ENCODE results near the gene ALKAL2.

The ALKAL2 gene

DNA sequence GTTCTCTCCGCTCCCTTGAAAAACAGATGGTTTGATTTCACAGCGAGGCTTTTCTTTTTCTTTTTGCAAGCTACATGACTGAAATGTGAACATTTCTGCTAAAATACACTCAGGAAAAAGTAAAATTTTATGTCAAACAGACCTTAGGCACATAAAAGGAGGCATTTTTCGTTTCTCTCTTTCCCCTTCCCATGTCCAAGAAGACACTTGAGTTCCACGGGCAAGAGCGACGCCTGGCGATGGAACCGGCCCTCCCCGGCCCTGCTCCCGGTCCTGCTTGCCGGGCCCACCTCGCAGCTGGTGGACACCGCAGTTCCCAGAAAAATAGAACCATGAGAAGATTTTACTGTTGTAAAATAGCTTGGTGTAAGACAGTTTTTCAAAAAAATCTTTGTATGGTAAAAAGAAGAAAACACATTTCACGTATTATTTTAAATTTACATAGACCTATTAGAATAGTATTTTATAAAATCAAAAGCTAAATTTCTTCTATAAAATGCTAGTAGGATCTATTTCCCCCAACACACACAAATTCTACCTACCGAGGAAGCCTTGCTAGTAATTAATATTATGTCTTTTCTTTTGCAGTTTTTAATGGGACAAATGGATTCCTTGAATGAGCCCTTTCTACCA is 2.3 kb upstream of the ALKAL2 start:
- DNase-seq: peak; percentile 68

DNA sequence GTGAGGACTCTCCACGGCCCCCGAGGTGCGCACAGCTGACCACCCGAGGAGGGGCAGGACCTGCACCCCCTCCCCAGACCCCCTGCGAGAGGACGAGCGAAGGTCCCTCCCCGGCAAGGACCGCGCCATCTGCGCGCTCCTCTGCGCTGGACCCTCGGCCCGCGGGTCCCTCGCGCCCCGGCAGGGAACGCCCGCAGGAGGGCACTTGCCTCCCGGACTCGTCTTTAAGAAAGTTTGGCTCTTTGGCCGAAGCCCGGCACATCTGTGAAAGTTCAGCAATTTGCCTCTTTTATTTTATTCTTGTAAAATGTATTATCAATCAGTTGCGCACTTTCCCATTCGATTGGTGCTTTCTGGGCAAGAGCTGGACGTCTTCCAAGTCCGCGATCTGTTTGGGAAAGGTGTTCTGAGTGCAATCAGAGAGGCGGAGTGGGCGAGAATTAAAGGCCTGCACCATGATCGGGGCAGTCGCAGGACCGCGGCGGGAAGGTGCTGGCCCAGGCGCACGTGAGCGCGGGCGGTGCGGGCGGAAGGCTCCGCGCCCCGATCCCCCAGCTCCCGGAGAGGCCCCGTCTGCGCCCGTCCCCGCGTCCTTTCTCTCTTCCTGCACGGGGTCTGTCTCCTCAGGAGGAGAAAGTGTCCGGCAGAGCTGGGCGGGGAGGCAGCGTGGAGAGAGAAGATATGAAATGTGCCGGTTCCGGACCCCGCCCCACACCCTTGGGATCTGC is 1.6 kb upstream of the ALKAL2 start:
- no peak for DNase-seq

DNA sequence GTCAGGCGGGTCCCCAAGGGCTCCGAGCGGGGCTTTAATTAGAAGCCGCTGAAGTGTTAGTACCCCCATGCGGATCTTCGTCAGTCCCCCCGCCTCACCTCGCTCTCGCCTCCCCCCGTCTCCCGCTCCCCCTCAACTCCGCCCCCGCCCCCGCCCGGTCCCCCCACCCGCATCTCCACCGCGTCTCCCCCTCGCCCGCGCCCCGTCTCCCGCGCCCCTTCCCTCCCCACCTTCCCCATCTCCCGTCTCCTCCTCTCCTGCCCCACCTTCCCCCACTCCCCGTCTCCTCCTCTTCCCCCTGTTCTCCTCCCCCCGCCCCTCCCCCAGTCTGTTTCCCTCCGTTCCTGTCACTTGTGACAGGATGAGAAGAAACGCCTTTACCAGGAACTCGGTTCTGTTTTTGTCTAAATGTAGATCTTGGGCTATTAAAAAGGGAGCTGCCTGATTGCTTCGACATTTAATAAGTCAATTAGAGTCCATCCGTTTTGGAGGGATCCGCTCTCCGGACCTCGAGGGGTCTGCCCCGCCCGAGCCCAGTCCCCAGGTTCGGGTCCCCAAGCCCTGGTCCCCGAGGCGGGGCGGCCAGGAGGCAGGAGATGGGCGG is 969 bp upstream of the ALKAL2 start:
- DNase-seq: no peak

DNA sequence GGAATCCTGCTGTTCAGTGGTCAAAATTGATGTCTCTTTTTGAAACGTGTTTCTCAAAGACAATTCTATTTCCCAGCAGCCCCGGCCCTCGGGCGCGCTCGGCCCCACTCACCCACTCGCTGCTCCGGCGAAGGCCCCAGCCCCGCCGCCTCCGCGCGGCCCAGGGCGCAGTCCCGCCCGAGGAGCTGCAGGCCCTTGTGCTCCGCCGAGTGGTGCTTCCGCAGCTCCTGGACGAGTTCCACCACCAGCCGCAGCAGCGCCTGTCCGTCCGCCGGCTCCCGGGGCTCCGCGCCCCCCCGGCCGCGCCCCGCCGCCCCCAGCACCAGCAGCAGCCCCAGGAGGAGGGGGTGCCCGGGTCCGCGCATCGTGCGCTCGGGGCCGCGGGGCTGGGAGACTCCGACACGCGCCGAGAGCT is 413 bp downstream of the ALKAL2 start:
- peak; percentile 29 for DNase-seq

DNA sequence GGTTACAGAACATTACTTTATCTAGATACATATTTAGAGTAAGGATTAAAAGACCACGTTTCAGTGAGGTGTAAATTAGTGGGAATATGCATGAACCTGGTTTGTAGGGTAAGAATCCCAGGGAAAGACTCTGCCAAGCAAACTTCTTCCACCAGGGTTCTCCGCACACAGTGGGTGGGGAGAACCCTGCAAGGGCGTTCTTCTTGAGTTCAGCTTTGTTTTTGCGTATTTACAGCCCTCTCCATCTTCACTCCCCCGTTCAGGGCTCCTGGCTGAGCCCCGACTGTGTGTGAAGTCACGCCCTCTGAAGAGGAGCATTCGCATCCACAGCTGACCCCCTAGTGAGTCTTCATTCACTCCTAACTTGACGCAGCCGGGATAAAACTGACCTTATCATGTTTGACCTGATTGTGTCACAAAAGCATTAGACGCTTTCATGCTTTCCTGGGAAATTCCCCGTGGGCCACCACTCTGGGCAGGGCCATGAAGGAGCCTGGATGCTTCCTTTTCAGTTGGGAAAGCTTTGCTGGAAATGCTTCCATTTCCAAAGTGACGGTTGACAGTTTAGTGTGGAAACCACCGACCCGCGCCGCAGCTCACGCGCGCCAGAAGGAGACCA is 1.0 kb downstream of the ALKAL2 start:
- DNase-seq: no peak

DNA sequence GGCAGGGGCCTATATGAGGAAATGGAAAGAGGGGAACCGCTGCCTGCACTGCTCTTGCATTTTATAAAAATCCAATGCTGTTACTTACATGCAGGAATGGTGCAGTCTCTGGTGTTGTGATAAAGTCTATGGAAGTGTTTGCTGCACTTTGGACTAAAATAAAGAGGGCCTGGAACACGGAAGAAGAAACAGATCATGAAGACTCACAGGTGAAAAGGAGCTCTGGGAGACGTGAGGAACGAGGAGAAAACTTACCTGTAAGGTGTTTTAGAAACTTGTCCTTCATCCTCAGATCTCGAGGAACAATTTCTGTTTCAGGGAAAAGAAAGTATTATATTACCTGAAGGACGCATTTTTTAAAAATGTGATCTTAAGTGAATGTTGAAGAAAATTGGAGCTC is 1.9 kb downstream of the ALKAL2 start:
- no peak for DNase-seq

DNA sequence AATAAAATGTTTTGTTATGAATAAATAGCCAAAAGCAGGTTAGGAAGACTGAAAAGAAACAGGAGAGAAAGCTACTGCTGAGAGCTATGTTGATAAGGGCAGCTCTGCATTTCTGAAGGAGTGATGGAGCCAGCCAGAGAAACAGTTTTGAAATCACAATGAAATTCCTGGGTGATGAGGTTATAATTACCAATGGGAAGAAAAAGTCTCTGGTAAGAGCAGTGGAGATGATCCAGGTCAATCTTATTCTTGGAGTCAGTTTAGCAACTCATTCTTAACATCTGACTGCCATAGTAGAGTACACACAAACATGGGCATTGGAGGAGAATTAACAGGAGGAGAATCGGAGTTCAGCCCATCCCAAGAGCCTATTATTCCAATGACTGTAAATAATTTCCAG is 2.4 kb downstream of the ALKAL2 start:
- peak; percentile 70 for DNase-seq

DNA sequence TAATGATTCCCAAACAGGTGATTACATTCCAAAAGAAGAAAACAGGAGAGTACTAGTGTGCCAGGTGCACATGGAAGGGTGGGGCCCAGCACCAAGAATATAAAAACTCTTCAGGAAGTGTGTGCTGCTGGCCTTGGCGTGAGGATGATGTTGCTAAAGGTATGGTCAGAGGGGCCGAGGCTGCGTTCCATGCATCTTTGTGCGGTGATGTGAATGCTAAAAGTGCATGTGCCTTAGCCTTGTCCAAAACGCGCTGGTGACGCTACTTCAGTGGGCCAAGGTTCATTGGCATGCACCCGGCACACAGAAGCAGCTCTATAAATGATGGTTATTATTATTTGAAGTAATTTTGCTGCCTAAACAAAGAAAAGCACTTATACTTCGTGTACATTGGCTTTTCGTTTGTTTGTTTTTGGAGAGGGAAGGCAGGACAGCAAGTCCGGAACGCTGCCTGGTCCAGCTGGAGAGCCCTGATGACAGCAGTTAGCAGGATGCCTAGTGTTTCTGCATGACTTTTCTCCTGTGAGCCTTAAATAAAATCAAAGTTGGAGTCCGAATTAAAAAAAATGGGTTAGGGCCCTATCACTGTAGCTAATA is 2.9 kb downstream of the ALKAL2 start:
- DNase-seq: no peak

DNA sequence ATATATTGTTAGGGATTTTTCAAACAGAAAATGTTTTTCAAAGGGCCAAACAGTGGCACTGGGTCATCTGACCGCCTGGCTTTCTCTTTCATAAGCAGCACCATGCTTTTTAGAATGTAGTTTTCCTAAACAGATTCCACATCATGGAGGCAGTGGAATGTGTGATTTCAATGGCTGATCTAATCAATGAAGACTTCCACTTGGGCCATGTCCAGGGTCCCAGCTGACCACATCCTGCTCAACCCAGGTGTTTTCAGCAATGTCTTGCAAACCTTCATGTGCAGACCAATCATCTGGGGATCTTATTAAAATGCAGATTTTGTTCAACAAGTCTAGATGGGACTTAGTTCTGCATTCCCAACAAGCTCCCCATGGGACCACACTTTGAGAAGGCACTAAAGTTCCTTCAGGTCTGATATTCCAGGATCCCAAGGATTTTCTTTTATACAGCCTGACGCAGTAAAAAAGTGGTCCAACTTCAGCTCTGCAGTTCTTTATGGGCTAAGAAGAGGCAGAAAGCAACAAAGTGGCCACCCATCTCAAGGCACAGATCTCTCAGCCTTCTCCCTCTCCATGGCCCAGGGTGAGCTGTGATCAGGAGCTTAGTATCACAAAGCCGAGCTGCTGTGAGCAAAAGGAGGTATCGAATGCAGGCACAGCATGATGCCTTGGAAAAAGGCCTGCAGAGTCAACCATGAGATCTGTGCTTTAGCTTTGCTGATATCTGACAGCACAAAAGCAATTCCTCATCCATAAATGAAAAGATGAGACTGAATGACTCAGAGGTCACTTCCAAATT is 3.7 kb downstream of the ALKAL2 start:
- DNase-seq: no peak

DNA sequence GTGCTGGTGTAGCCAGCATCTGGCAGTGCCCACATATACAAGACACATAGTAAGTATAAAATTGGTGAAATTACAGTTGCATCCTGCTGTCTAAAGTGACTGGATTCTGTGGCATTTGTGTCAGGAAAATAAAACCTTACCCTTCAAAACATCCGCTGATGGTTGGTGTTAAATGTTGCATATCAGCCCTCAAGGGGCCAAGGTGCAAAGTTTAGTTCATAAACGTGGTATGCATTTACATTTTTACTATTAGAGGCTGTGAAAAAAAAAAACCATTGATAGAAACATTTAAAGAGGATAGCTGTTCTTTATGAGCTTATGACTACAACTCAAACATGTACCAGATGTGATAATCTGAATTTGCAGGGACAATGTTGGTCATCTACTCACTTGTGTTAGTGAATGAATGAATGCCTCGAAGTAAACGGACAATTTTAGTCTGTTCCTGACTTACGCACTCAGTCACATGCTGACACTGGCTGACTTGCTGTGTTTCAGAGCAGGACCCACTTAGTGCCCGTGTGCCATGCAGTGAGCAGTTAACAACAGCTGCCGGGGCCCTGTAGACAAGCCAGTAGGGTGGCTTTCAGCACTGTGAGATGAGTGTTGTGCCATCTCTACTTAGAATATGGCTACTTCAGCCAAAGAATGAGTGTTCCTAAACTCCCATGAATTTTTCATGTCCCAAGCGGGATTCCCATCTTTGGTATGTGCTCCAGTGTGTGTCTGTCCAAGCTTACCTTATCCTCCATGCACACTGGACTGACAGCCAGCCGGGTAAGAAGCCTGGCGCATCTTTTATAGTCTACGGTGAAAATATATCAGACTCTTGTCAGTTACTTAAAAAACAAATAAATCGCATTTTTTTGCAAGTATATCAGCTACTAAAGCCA is 5.3 kb downstream of the ALKAL2 start:
- no peak for DNase-seq

DNA sequence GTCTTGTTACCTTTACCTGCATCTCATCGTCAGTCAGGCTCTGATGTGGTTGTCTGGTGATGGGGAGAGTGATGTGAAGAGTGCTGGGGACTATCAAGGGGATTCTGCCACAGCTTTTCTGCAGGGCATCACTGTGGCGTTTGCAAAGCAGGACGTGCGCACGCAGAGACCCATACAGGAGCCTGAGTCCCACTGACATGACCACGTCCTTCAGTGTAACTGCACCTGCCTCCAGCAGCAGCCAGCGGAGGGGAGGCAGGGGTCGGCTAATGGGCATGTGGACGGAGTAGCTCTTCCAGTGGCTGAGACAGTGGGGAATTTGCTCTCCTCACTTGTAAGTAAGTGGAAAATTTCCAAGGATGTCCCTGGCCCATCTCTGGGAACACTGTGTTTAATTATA is 6.5 kb downstream of the ALKAL2 start:
- DNase-seq: no peak

DNA sequence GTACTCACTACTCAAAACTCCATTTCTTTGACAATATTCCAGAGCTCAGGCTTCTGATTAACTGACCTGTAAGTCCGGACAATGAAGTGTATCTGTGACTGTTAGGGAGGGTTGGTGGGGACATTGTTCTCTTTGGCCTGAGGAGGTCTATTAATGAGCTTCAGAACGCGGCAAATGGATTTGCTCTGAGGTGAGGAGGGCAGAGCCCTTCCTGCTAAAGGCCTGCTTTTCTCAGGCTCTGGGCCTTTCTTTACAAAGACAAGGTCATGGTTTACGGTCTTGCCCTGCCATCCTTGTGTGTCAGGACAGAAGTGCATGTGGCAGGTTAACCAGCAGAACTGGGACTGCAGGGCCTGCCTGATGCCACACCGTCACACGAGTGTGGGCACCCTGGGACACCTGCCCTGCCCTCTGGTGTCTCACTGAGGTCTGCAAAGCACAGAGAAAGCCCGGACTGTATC is 7.2 kb downstream of the ALKAL2 start:
- DNase-seq: no peak

DNA sequence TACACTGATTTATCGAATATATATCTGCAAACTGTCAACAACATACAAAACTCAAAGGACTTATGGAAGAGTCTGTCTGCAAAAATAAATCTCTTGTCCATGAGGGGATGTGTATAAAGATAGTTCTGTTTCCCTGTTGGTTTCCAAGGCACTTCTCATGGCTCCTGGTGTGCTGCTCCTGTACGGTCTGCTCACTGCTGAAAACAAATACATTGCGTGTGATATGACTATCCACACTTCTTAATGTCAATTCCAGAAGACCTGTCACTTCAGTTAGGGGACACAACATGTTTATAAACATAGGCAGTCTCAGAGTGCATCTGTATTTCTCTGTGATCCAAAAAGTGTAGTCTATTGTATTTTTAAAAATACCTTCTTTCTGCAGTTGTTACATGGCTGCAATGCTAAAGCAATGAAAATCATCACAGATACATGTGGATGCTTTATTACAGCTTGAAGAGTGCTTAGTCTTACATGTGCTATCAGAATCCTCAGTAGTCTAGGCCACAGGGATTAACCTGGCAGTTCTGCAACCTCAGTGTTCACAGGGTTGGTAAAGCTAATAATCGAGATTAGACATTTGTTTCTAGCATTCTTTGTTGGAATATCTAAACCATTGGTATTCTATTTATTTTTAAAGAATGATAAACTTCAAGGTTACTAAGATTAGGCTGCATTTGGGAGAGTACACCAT is 7.8 kb downstream of the ALKAL2 start:
- no peak for DNase-seq

DNA sequence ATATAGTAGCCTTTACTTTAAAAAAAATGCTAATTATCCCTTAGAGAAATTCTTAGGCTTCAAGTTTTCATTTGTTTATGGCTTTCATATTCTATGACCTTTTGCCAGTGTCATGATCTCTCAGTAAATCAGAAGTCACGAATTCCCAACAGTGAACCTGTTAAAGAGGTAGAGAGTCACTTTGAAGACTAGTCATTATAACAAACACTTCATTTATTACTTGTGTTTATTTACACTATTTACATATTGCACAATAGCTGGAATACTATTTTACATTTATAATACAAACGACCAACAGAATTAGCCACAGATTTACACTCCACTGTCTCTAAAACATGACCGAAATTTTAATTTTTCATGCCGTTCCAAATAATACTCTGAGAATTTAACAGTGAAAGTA is 8.5 kb downstream of the ALKAL2 start:
- DNase-seq: no peak

DNA sequence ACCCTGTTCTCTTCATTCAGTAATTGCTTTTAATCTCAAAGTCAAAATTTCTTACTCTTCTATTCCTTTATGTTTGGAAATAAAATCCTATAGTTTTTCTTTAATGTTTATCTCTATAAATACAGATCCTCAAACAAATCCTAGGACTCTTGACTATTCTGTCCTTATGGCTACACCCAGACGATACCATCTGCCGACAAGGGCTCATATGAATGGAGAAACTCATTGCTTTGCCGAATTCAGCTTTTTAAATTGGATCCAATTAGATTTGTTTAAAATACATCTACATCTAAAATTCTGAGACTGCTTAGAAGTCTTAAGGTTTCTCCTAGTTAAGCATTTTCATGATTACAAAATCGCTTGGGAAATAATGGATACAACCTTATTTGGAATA is 9.0 kb downstream of the ALKAL2 start:
- DNase-seq: no peak

DNA sequence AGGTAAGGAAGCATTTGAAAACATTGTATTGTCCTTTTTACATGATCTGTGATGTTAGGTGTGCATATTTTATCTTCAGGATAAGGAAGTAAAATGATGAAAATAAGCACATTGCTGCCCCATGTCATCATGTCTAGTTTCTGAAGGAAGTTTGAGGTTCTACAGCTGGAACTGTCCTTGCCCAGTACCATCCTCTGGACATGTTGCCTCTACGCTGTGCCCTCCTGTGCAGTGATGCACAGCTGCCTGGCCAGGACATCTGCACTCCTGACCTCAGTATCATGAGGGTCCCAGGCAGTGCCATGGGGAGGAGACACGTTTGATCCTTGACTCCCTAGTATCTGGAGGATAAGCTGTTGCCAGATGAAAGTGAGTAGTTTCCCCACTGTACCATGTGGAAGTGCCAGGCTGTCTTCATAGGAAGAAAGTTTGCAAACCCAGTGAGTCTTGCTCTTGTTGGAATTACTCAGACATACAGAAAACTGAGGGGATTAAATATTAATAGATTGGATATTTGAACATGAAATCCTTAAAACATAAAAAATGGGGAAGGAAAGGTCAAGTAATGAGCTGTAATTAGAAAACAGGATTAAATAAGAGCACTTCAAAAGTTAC is 9.5 kb downstream of the ALKAL2 start:
- no peak for DNase-seq

DNA sequence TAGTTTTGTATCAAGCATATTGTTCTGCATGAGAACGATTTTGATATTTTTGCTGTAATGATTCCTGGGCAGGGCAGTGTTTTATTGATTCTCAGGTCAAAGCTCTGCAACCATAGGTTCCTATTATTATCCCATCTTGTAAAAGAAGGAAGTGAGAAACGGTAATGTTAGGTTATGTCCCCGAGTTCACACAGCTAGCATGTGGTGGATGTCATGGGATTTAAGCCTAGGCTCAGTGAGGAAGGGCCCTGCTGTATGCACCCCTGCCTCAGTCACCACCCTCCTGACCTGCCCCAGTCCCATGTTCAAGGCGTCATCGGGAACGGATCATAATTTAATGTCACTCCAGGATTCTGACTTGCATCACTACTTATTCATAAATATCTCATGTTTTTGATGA is 12.4 kb downstream of the ALKAL2 start:
- DNase-seq: no peak

DNA sequence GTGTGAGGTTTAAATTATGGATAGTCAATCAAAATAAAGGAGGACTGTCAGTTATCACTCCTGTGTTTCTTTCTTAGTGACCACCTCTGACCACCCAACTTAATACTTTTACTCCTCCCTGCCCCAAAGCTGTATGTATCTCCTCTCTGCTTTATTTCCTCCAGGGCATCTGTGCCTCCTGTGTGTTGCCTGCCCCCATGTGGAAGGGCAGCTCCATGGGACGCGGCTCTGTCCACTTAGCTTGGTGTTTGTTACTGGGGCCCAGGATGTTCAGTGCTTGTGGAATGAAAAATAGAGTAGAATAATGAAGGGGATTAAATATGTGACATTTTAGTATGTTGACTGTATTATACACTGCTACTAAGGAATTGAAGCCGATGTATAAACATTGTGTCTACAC is 13.4 kb downstream of the ALKAL2 start:
- DNase-seq: no peak

DNA sequence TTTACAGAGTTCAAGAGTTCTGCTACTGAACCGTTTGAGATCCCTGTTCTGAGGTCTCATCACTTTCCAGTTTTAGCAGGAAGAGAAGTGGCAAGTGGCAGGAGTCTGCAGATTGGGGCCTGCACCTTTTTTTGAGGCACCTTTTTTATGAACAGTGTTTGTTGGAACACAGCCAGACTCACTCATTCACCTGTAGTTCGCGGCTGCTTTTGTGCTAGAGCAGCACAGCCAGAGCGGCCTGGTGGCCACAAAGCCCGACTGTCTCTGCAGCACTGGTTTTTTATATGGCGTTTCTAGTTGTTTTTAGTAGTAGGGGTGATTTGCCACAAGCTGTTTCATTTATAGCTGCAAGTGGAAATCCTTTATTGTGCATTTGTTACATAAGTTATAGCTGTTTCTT is 14.6 kb downstream of the ALKAL2 start:
- no peak for DNase-seq

DNA sequence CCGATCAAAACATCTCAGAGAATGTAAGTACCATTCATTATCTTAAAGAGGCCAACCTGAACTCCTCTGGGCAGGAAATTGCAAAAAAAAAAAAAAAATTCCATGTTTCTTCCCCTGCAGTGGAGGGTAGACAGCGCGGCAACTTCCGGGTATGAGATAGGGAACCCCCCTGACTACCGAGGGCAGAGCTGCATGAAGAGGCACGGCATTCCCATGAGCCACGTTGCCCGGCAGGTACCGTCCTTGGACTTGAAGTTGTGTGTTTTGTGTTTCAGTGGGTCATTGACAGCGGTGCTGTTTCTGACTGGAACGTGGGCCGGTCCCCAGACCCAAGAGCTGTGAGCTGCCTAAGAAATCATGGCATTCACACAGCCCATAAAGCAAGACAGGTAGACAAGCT is 16.0 kb downstream of the ALKAL2 start:
- DNase-seq: no peak

Measured in fibroblast of skin of scalp (primary cell).